Stimulated activated CD8-positive, alpha-beta memory T cell treated with anti-CD3 and anti-CD28 coated beads, Interleukin-12 subunit alpha, Interleukin-12 subunit beta, amount 100 ng/mL, for 1 hour (primary cell): ENCODE data around the gene KLHDC7B.

ENCODE experiments used
- DNase-seq: peaks from one replicate; pipeline ENCODE4 v3.0.0-alpha.2; 2020; ENCODE audit warnings: low read depth

KLHDC7B gene

GRCh38 chr22:50595189-50595588 is 49.5 kb downstream of the KLHDC7B start:
- no peak for DNase-seq

GRCh38 chr22:50597097-50597496 is 51.4 kb downstream of the KLHDC7B start:
- no peak for DNase-seq

GRCh38 chr22:50599816-50600455 is 54.2 kb downstream of the KLHDC7B start:
- DNase-seq = peak; percentile 34

- DNase-seq = no peak
These were observed 54.8 kb downstream of the KLHDC7B start, which contains the start of gene MAPK8IP2 for GRCh38 chr22:50600538-50600937. TSS of gene MAPK8IP2 (plus strand) at chr22:50600793. CDS start at chr22:50600819, 26 bp downstream.
